SK-N-SH (cell line): ENCODE results near the gene ASMTL.

Experiments used
- CTCF ChIP-seq: fragments of 200-600 bp; sonication (generic); IDR thresholded peaks from 2 replicates; pipeline ENCODE4 v1.6.1; 2017; ENCODE audit warnings: antibody characterized with exemption, mild to moderate bottlenecking, moderate library complexity
- JUND ChIP-seq: IDR thresholded peaks from 2 replicates; pipeline ENCODE4 v1.4.0; 2012
- MXI1 ChIP-seq: IDR thresholded peaks from 2 replicates; pipeline ENCODE4 v1.6.1; 2012; ENCODE audit warnings: mild to moderate bottlenecking, low read depth, low read length, improper control_type of control experiment
- POLR2AphosphoS5 ChIP-seq: IDR thresholded peaks from 2 replicates; pipeline ENCODE4 v1.6.1; 2012; ENCODE audit warnings: low read depth, low read length
- RFX5 ChIP-seq: IDR thresholded peaks from 2 replicates; pipeline ENCODE4 v1.6.1; 2012; ENCODE audit warnings: mild to moderate bottlenecking, improper control_type of control experiment, low read length
- USF2 ChIP-seq: fragments of 150-350 bp; IDR thresholded peaks from 2 replicates; pipeline ENCODE4 v1.6.1; 2017; ENCODE audit warnings: antibody characterized with exemption, low read length, low read depth, borderline replicate concordance

GRCh38 chrX:1397441-1398270, 55.1 kb downstream of the ASMTL start:
- no peak for TF ChIP-seq CTCF
- TF ChIP-seq POLR2AphosphoS5 = no peak
- TF ChIP-seq MXI1 = no peak
- TF ChIP-seq JUND = no peak
- TF ChIP-seq USF2 = no peak
- no peak for TF ChIP-seq RFX5
